HepG2 (cell line): ENCODE measurements around the gene IKZF4. TPM values are rescaled to one million over a fixed set of nuclear protein-coding genes. Genes with fewer than 3 reads are reported as not detected.

ENCODE experiments used
- ATAC-seq: fragments of 200-7000 bp; cut with Tn5 transposase; 3 replicates; pipeline ENCODE4 v1.9.1; 2020; ENCODE audit warnings: mild to moderate bottlenecking, moderate library complexity
- BruUV-seq: library from RNA; stranded (reverse); fragments of 400-500 nt; replicated peaks from 2 replicates; lab custom pipeline; 2021; lab: Mats Ljungman, UMichigan
- CTCF ChIA-PET: fragments of 300-600 bp; formaldehyde crosslinking; extraction: SDS; loops from one replicate; lab custom pipeline; 2021; ENCODE audit warnings: low total read pairs, inconsistent platforms, low intra/inter-chr PET ratio; lab: Yijun Ruan, JAX
- POLR2A ChIA-PET: fragments of 350-600 bp; sonication (Branson Sonifier 250); formaldehyde crosslinking; loops from one replicate; lab custom pipeline; 2020; ENCODE audit warnings: antibody characterized with exemption, inconsistent platforms; lab: Yijun Ruan, JAX
- DNase-seq: peaks from one replicate; pipeline ENCODE4 v3.0.0-alpha.2; 2015; ENCODE audit warnings: low spot score
- FAIRE-seq: peaks from 3 replicates; lab custom pipeline; 2011; peaks lifted over from hg19 to GRCh38; lab: Jason Lieb, UNC
- H2AFZ ChIP-seq: one replicate; pipeline ENCODE4 v1.6.1; 2011; ENCODE audit warnings: low read length, inconsistent platforms
- H3K27ac ChIP-seq: fragments of 300-600 bp; 3 replicates; pipeline ENCODE4 v1.8.0; 2011; ENCODE audit warnings: mixed run types, mild to moderate bottlenecking, mixed read lengths, low read length, inconsistent platforms; ENCODE audit not compliant: insufficient read depth; ENCODE audit errors: extremely low read length
- H3K27me3 ChIP-seq, 2 experiments: fragments of 200-600 bp in 1 of 2; 2 replicates in 1 of 2; 3 replicates in 1 of 2; pipeline versions ENCODE4 v1.6.0 to v1.8.0; 2011; ENCODE audit warnings: low read length in 2 of 2, mild to moderate bottlenecking in 2 of 2, moderate library complexity in 2 of 2, inconsistent platforms in 1 of 2; ENCODE audit not compliant: insufficient read depth in 2 of 2, control insufficient read depth in 1 of 2
- H3K36me3 ChIP-seq, 2 experiments: fragments of 200-600 bp in 1 of 2; replicated peaks in 1 of 2; 2 replicates in 1 of 2; 3 replicates in 1 of 2; pipeline versions ENCODE4 v1.5.1 to v1.8.0; 2011; ENCODE audit warnings: low read length in 2 of 2, inconsistent platforms in 1 of 2; ENCODE audit not compliant: insufficient read depth in 2 of 2, control insufficient read depth in 1 of 2
- H3K4me1 ChIP-seq: 2 replicates; pipeline ENCODE4 v1.5.1; 2012; ENCODE audit warnings: low read length, inconsistent platforms; ENCODE audit not compliant: insufficient read depth
- H3K4me2 ChIP-seq: 2 replicates; pipeline ENCODE4 v1.6.0; 2011; ENCODE audit warnings: low read depth, low read length, inconsistent platforms
- H3K4me3 ChIP-seq, 3 experiments: fragments of 200-600 bp in 1 of 3; sonication (generic), shearing (Covaris generic) in 1 of 3; replicated peaks in 1 of 3; 2 replicates each; pipeline ENCODE4 v1.5.1; 2011 to 2016; ENCODE audit warnings: low read length in 3 of 3, inconsistent platforms in 2 of 3, low read depth in 2 of 3, mild to moderate bottlenecking in 2 of 3, control low read depth in 1 of 3, mixed read lengths in 1 of 3; ENCODE audit not compliant: insufficient read depth in 1 of 3
- H3K79me2 ChIP-seq: one replicate; pipeline ENCODE4 v1.6.1; 2011; ENCODE audit warnings: low read length, inconsistent platforms; ENCODE audit not compliant: insufficient read depth
- H3K9ac ChIP-seq: 2 replicates; pipeline ENCODE4 v1.6.0; 2011; ENCODE audit warnings: mild to moderate bottlenecking, low read depth, low read length, inconsistent platforms; ENCODE audit not compliant: insufficient read depth
- H3K9me3 ChIP-seq: 2 replicates; pipeline ENCODE4 v1.5.1; 2012; ENCODE audit warnings: mild to moderate bottlenecking, low read length
- H4K20me1 ChIP-seq: 2 replicates; pipeline ENCODE4 v1.6.0; 2011; ENCODE audit warnings: inconsistent platforms, mild to moderate bottlenecking, low read length, moderate library complexity; ENCODE audit not compliant: insufficient read depth
- FIP1L1 ChIP-seq: fragments of 200-400 bp; formaldehyde crosslinking; IDR thresholded peaks from 2 replicates; pipeline ENCODE4 v1.6.1; 2018; ENCODE audit warnings: low read depth, mild to moderate bottlenecking, low read length, moderate library complexity, borderline replicate concordance; ENCODE audit not compliant: insufficient read depth
- FOXK1 ChIP-seq: sonication (generic); formaldehyde crosslinking; IDR thresholded peaks from 2 replicates; pipeline ENCODE4 v1.4.0; 2020; ENCODE audit warnings: low read depth, missing genetic modification reagents, borderline replicate concordance
- HDAC6 ChIP-seq: fragments of 200-600 bp; sonication (generic); IDR thresholded peaks from 2 replicates; pipeline ENCODE4 v1.7.0; 2017; ENCODE audit warnings: mild to moderate bottlenecking, antibody characterized with exemption, low read length, low read depth
- KLF15 ChIP-seq: sonication (generic); formaldehyde crosslinking; IDR thresholded peaks from 2 replicates; pipeline ENCODE4 v1.8.1; 2023; ENCODE audit warnings: borderline replicate concordance, mild to moderate bottlenecking, inconsistent platforms, missing genetic modification reagents, mixed read lengths
- NR2F1 ChIP-seq, 2 experiments: fragments of 450-650 bp in 1 of 2; formaldehyde crosslinking in 1 of 2; IDR thresholded peaks; 2 replicates each; pipeline versions ENCODE4 v1.5.0 to v1.6.1; 2016 to 2020; ENCODE audit warnings: mild to moderate bottlenecking in 1 of 2, missing compliant biosample characterization in 1 of 2, missing genetic modification reagents in 1 of 2, moderate library complexity in 1 of 2
- SALL1 ChIP-seq: sonication (generic); formaldehyde crosslinking; IDR thresholded peaks from 2 replicates; pipeline ENCODE4 v1.8.0; 2022; ENCODE audit warnings: mild to moderate bottlenecking, missing genetic modification reagents
- TBP ChIP-seq: sonication (generic); formaldehyde crosslinking; IDR thresholded peaks from 2 replicates; pipeline ENCODE4 v1.5.0; 2020; ENCODE audit warnings: missing genetic modification reagents
- ZNF292 ChIP-seq: sonication (generic); formaldehyde crosslinking; IDR thresholded peaks from 2 replicates; pipeline ENCODE4 v1.8.1; 2022; ENCODE audit warnings: mild to moderate bottlenecking, low read depth, missing genetic modification reagents, borderline replicate concordance
- ZNF678 ChIP-seq: sonication (generic); formaldehyde crosslinking; IDR thresholded peaks from 2 replicates; pipeline ENCODE4 v1.4.0; 2020; ENCODE audit warnings: mild to moderate bottlenecking, missing genetic modification reagents
- WGBS: methylation state at CpG from one replicate; pipeline ENCODE4 v1.1.6; 2017; ENCODE audit warnings: low lambda C conversion rate; 5-methylcytosine and 5-hydroxymethylcytosine counted together
- in situ Hi-C: cut with HindIII; loops from 2 replicates; pipeline ENCODE4 v1.10.0; 2017; ENCODE audit warnings: low pct_unique_long_range_greater_than_20kb; ENCODE audit not compliant: extremely low pct_ligation_motif_present
- intact Hi-C: fragments of 100-400 bp; cut with micrococcal nuclease; formaldehyde crosslinking; loops from one replicate; pipeline ENCODE4 v1.10.0; 2022; ENCODE audit not compliant: unreplicated experiment
- polyA plus RNA-seq, 8 experiments: library from polyadenylated mRNA; depleted of rRNA in 3 of 8; stranded (reverse) in 7 of 8; unstranded in 1 of 8; fragments of >200 nt; fragmentation: Illumina TruSeq in 4 of 8; extraction: Trizol in 4 of 8; gene quantifications; 2 replicates each; pipeline versions ENCODE4 v1.2.1 to v1.2.3, GENCODE V29; 2011 to 2016; ENCODE audit warnings: low read depth in 4 of 8, missing spikeins in 1 of 8, mixed read lengths in 1 of 8; ENCODE audit not compliant: insufficient read depth in 1 of 8
- total RNA-seq, 5 experiments: library from RNA; depleted of rRNA; stranded (reverse); fragments of >200 nt; fragmentation: Illumina TruSeq; extraction: Trizol; gene quantifications; 2 replicates each; pipeline ENCODE4 v1.2.3, GENCODE V29; 2016; ENCODE audit warnings: low read depth in 1 of 5
- TF ChIP-seq, protein P1 (sequence below): sonication (generic); formaldehyde crosslinking; IDR thresholded peaks from 2 replicates; pipeline ENCODE4 v1.4.0; 2020; ENCODE audit warnings: missing genetic modification reagents, borderline replicate concordance
- TF ChIP-seq, protein P2 (sequence below): sonication (generic); formaldehyde crosslinking; IDR thresholded peaks from 2 replicates; pipeline ENCODE4 v1.4.0; 2020; ENCODE audit warnings: missing genetic modification reagents, borderline replicate concordance

Gene IKZF4
- total and polyA plus RNA-seq, 2 of the 13 experiments (the other 11 are each of a cell fraction or from before 2014, with no cell fraction given): 0.58 to 2.2 TPM

DNA sequence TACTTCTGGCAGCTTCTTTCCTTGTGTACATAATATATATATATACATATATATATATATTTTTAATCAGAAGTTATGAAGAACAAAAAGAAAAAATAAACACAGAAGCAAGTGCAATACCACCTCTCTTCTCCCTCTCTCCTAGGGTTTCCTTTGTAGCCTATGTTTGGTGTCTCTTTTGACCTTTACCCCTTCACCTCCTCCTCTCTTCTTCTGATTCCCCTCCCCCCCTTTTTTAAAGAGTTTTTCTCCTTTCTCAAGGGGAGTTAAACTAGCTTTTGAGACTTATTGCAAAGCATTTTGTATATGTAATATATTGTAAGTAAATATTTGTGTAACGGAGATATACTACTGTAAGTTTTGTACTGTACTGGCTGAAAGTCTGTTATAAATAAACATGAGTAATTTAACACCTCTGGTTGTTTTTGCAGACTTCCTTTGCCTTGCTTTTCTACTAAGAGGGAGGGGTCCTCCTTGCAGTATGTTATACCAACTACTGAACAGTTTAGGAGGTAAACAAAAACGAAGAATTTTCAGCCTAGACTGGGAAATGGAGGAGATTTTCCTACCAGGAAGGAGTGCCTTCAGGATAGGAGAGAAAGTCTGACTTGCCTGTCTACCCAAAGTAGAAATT lies 17.3 kb downstream of the IKZF4 start:
- no peak overlapping the region; the same call in 1 of the 2 replicates for H3K9ac ChIP-seq
- ChIA-PET POLR2A (interaction anchor here (3.4 kb wide), 1 partner anchor 42 kb away, joined by 26 read pairs; the partner anchor contains the start of gene SUOX), CTCF (no interaction called here)
- H3K9me3 ChIP-seq: no peaks in the 10 kb centered on the region
- peaks cover 35% of the 10 kb centered on the region for H3K4me1 ChIP-seq
- H3K27ac ChIP-seq: peak overlapping the region; percentile 39
- 0 out of 2 replicates have a peak overlapping the region, but pooled peaks have one; percentile 9 for H3K4me2 ChIP-seq
- H3K36me3 ChIP-seq: peaks cover 0 to 15% of the 10 kb centered on the region in 2 experiments; a peak in 3 of 5 replicates
- no peak for ATAC-seq
- peaks cover 4% of the 10 kb centered on the region; the same call in 1 of the 2 replicates for H4K20me1 ChIP-seq
- 33% methylated on average over 2 of the region's 2 CpGs for WGBS
- BruUV-seq: no TSS peak
- FAIRE-seq: no peak
- in situ Hi-C loops: loop anchor here (10.0 kb wide), 1 partner anchor 63 kb away; the partner anchor contains the start of gene RAB5B
- no peaks in the 10 kb centered on the region for H3K27me3 ChIP-seq
- peaks cover 13% of the 10 kb centered on the region for H3K79me2 ChIP-seq
- no peak overlapping the region for H2AFZ ChIP-seq
- no peak overlapping the region for H3K4me3 ChIP-seq
- intact Hi-C loops: loop anchor here (5.0 kb wide), 1 partner anchor 301 kb away; no protein-coding TSS in a partner anchor
- no peak for DNase-seq
- no peak for TF ChIP-seq ZNF292
- TF ChIP-seq, protein P1, sequence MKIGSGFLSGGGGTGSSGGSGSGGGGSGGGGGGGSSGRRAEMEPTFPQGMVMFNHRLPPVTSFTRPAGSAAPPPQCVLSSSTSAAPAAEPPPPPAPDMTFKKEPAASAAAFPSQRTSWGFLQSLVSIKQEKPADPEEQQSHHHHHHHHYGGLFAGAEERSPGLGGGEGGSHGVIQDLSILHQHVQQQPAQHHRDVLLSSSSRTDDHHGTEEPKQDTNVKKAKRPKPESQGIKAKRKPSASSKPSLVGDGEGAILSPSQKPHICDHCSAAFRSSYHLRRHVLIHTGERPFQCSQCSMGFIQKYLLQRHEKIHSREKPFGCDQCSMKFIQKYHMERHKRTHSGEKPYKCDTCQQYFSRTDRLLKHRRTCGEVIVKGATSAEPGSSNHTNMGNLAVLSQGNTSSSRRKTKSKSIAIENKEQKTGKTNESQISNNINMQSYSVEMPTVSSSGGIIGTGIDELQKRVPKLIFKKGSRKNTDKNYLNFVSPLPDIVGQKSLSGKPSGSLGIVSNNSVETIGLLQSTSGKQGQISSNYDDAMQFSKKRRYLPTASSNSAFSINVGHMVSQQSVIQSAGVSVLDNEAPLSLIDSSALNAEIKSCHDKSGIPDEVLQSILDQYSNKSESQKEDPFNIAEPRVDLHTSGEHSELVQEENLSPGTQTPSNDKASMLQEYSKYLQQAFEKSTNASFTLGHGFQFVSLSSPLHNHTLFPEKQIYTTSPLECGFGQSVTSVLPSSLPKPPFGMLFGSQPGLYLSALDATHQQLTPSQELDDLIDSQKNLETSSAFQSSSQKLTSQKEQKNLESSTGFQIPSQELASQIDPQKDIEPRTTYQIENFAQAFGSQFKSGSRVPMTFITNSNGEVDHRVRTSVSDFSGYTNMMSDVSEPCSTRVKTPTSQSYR (CRISPR knock-in tag): peak; percentile 81
- TF ChIP-seq FOXK1 (CRISPR knock-in tag): no peak
- TF ChIP-seq NR2F1 (CRISPR knock-in tag; IDR thresholded peaks at IDR 0.05): 0 out of 4 replicates have a peak, but pooled peaks of 1 of the 2 experiments have one; percentile 41
- TF ChIP-seq TBP (CRISPR knock-in tag): no peak
- TF ChIP-seq FIP1L1: no peak
- TF ChIP-seq, protein P2, sequence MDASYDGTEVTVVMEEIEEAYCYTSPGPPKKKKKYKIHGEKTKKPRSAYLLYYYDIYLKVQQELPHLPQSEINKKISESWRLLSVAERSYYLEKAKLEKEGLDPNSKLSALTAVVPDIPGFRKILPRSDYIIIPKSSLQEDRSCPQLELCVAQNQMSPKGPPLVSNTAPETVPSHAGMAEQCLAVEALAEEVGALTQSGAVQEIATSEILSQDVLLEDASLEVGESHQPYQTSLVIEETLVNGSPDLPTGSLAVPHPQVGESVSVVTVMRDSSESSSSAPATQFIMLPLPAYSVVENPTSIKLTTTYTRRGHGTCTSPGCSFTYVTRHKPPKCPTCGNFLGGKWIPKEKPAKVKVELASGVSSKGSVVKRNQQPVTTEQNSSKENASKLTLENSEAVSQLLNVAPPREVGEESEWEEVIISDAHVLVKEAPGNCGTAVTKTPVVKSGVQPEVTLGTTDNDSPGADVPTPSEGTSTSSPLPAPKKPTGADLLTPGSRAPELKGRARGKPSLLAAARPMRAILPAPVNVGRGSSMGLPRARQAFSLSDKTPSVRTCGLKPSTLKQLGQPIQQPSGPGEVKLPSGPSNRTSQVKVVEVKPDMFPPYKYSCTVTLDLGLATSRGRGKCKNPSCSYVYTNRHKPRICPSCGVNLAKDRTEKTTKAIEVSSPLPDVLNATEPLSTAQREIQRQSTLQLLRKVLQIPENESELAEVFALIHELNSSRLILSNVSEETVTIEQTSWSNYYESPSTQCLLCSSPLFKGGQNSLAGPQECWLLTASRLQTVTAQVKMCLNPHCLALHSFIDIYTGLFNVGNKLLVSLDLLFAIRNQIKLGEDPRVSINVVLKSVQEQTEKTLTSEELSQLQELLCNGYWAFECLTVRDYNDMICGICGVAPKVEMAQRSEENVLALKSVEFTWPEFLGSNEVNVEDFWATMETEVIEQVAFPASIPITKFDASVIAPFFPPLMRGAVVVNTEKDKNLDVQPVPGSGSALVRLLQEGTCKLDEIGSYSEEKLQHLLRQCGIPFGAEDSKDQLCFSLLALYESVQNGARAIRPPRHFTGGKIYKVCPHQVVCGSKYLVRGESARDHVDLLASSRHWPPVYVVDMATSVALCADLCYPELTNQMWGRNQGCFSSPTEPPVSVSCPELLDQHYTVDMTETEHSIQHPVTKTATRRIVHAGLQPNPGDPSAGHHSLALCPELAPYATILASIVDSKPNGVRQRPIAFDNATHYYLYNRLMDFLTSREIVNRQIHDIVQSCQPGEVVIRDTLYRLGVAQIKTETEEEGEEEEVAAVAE (CRISPR knock-in tag): no peak
- no peak for TF ChIP-seq ZNF678 (CRISPR knock-in tag)
- no peak for TF ChIP-seq KLF15 (CRISPR knock-in tag)
- no peak for TF ChIP-seq SALL1 (CRISPR knock-in tag)
- no peak for TF ChIP-seq HDAC6
